Spleen (tissue), 11 donors: Measurements from ENCODE around the gene GUCA1A. TPM values are rescaled to one million over a fixed set of nuclear protein-coding genes. Genes with fewer than 3 reads are reported as not detected.

Experiments
- DNase-seq: peaks from one replicate; pipeline ENCODE4 v3.0.0-alpha.2; 2020
- H3K27ac ChIP-seq, 8 donors: fragments of 200-600 bp; sonication (generic) in 7 of 8; 1 replicate in 4 of 8; 2 replicates in 4 of 8; pipeline versions ENCODE4 v1.5.0 to v1.8.0; 2016 to 2021; ENCODE audit warnings: inconsistent platforms in 4 of 8, mild to moderate bottlenecking in 4 of 8, moderate library complexity in 1 of 8
- H3K27me3 ChIP-seq, 7 donors: fragments of 200-600 bp; sonication (generic) in 6 of 7; replicated peaks in 1 of 7; 1 replicate in 4 of 7; 2 replicates in 3 of 7; pipeline versions ENCODE4 v1.5.0 to v1.8.0; 2016 to 2021; ENCODE audit warnings: inconsistent platforms in 3 of 7, mild to moderate bottlenecking in 1 of 7
- H3K36me3 ChIP-seq, 6 donors: fragments of 200-600 bp; sonication (generic) in 5 of 6; 1 replicate in 4 of 6; 2 replicates in 2 of 6; pipeline versions ENCODE4 v1.5.0 to v1.8.0; 2016 to 2021; ENCODE audit warnings: inconsistent platforms in 2 of 6
- H3K4me1 ChIP-seq, 6 donors: fragments of 200-600 bp; sonication (generic) in 5 of 6; 1 replicate in 3 of 6; 2 replicates in 3 of 6; pipeline versions ENCODE4 v1.5.0 to v1.8.0; 2016 to 2021; ENCODE audit warnings: inconsistent platforms in 3 of 6
- H3K4me3 ChIP-seq, 8 donors: fragments of 200-600 bp; sonication (generic) in 7 of 8; 1 replicate in 4 of 8; 2 replicates in 4 of 8; pipeline versions ENCODE4 v1.5.0 to v1.8.0; 2016 to 2021; ENCODE audit warnings: inconsistent platforms in 4 of 8, mild to moderate bottlenecking in 4 of 8, moderate library complexity in 2 of 8
- H3K9me3 ChIP-seq, 8 donors: fragments of 200-600 bp; sonication (generic) in 7 of 8; 1 replicate in 4 of 8; 2 replicates in 4 of 8; pipeline versions ENCODE4 v1.5.0 to v1.8.0; 2016 to 2021; ENCODE audit warnings: inconsistent platforms in 4 of 8
- CTCF ChIP-seq, 11 experiments: fragments of 200-600 bp in 7 of 11; fragments of 450-650 bp in 4 of 11; sonication (generic) in 4 of 11; IDR thresholded peaks in 8 of 11; conservative IDR thresholded peaks in 3 of 11; 1 replicate in 7 of 11; 2 replicates in 4 of 11; pipeline versions ENCODE4 v1.4.0 to v1.8.0; 2016 to 2021; ENCODE audit warnings: antibody characterized with exemption in 11 of 11, inconsistent platforms in 4 of 11, mild to moderate bottlenecking in 1 of 11
- POLR2A ChIP-seq, 3 donors: fragments of 450-650 bp; IDR thresholded peaks; one replicate each; pipeline ENCODE4 v1.5.1; 2017; ENCODE audit warnings: antibody characterized with exemption in 3 of 3, mild to moderate bottlenecking in 1 of 3
- POLR2AphosphoS5 ChIP-seq, 3 donors: sonication (generic); formaldehyde crosslinking; IDR thresholded peaks; one replicate each; pipeline ENCODE4 v1.5.1; 2017; ENCODE audit warnings: antibody characterized with exemption in 3 of 3
- WGBS, 5 donors: extraction: QIAGEN DNeasy Blood & Tissue Kit in 3 of 5; methylation state at CpG; one replicate each; pipeline versions ENCODE4 v1.1.5 to v1.1.7; 2013 to 2018; 5-methylcytosine and 5-hydroxymethylcytosine counted together
- intact Hi-C: fragments of 100-400 bp; cut with DNase I; formaldehyde crosslinking; loops from one replicate; pipeline ENCODE4 v1.15.0; 2023; ENCODE audit warnings: low total_unique reads
- polyA plus RNA-seq, 3 donors: library from polyadenylated mRNA; stranded (reverse); fragments of 200-250 nt; gene quantifications; one replicate each; pipeline ENCODE4 v1.2.1, GENCODE V29; 2013
- total RNA-seq, 7 donors: library from RNA; depleted of rRNA in 3 of 7; stranded (reverse); fragments of >200 nt in 3 of 7; fragmentation: NEBNext Ultra II Directional in 4 of 7; extraction: Animal tissue kit (Norgen Biotek cat#: 25700) in 4 of 7; gene quantifications; one replicate each; pipeline versions ENCODE4 v1.1.0 to v1.2.1, GENCODE V29; 2016 to 2021
- donor health status: healthy with polysubstance abuse.
- donor health status: DM: no; HTN: no; CAD: no; lungs with moderate emphysema.
- donor health status: DM: no; HTN: no; CAD: no.
- donor health status: Bipolar disorder and iron deficiency.
- donor health status: healthy.
- donor health status: DM: no; HTN: no; CAD: no.
- donor health status: DM: yes; HTN: yes; CAD: no.

The GUCA1A gene
- total and polyA plus RNA-seq, 10 donors = 0.11 TPM; not detected in 9

GRCh38 chr6:42195415-42195814 is 22.3 kb downstream of the GUCA1A start:
- no peaks in the 10 kb centered on the region for H3K27me3 ChIP-seq
- no peak overlapping the region for H3K27ac ChIP-seq
- intact Hi-C loops = no loop called here
- no peaks in the 10 kb centered on the region for H3K9me3 ChIP-seq
- 79 to 92% (median 84%) methylated on average over 4 of the region's 4 CpGs for WGBS, 5 donors
- no peak for DNase-seq
- H3K4me1 ChIP-seq = no peaks in the 10 kb centered on the region
- TF ChIP-seq CTCF (IDR thresholded peaks at IDR 0.05 in 8 of 11, conservative IDR thresholded peaks at IDR 0.05 in 3 of 11) (no peak), POLR2AphosphoS5 (IDR thresholded peaks at IDR 0.05) (no peak), POLR2A (IDR thresholded peaks at IDR 0.05) (no peak)
- H3K36me3 ChIP-seq = peaks cover 0 to 4% (median 0%) of the 10 kb centered on the region in 6 donors
- H3K4me3 ChIP-seq = no peak overlapping the region

GRCh38 chr6:42197555-42198362 is 24.6 kb downstream of the GUCA1A start:
- TF ChIP-seq CTCF (IDR thresholded peaks at IDR 0.05 in 8 of 11, conservative IDR thresholded peaks at IDR 0.05 in 3 of 11) (no peak), POLR2AphosphoS5 (IDR thresholded peaks at IDR 0.05) (peak in 1 of 3 donors; percentile 21), POLR2A (IDR thresholded peaks at IDR 0.05) (no peak)
- Histone ChIP-seq H3K36me3 (peaks cover 0 to 17% (median 1%) of the 10 kb centered on the region in 6 donors), H3K27ac (peak overlapping the region in 1 of 8 donors; percentile 6), H3K27me3 (no peaks in the 10 kb centered on the region), H3K4me1 (no peaks in the 10 kb centered on the region), H3K9me3 (no peaks in the 10 kb centered on the region), H3K4me3 (no peak overlapping the region)
- DNase-seq = no peak
- intact Hi-C loops = no loop called here
- 69 to 85% (median 73%) methylated on average over 13 of the region's 13 CpGs for WGBS, 5 donors

- DNase-seq = no peak
- no peak overlapping the region for H3K27ac ChIP-seq
- H3K36me3 ChIP-seq = peaks cover 0 to 30% (median 9%) of the 10 kb centered on the region in 6 donors
- no peaks in the 10 kb centered on the region for H3K4me1 ChIP-seq
- WGBS, 5 donors = 95 to 98% (median 98%) methylated on average over 5 of the region's 5 CpGs
- H3K9me3 ChIP-seq = no peaks in the 10 kb centered on the region
- intact Hi-C loops = no loop called here
- no peaks in the 10 kb centered on the region for H3K27me3 ChIP-seq
- H3K4me3 ChIP-seq = no peak overlapping the region
- no peak for TF ChIP-seq CTCF (IDR thresholded peaks at IDR 0.05 in 8 of 11, conservative IDR thresholded peaks at IDR 0.05 in 3 of 11)
- TF ChIP-seq POLR2A (IDR thresholded peaks at IDR 0.05) = no peak
- no peak for TF ChIP-seq POLR2AphosphoS5 (IDR thresholded peaks at IDR 0.05)
Observed at GRCh38 chr6:42199106-42199981, 26.2 kb downstream of the GUCA1A start.

- H3K27ac ChIP-seq = no peak overlapping the region
Observed at GRCh38 chr6:42200035-42200434, 26.9 kb downstream of the GUCA1A start.

More at GRCh38 chr6:42200035-42200434, 26.9 kb downstream of the GUCA1A start:
- Histone ChIP-seq H3K4me3 (no peak overlapping the region), H3K27me3 (no peaks in the 10 kb centered on the region), H3K36me3 (peaks cover 0 to 35% (median 13%) of the 10 kb centered on the region in 6 donors), H3K9me3 (no peaks in the 10 kb centered on the region), H3K4me1 (no peaks in the 10 kb centered on the region)
- TF ChIP-seq POLR2AphosphoS5 (IDR thresholded peaks at IDR 0.05) (no peak), POLR2A (IDR thresholded peaks at IDR 0.05) (no peak), CTCF (IDR thresholded peaks at IDR 0.05 in 8 of 11, conservative IDR thresholded peaks at IDR 0.05 in 3 of 11) (no peak)
- DNase-seq = no peak
- 77 to 83% (median 79%) methylated on average over 1 of the region's 1 CpG for WGBS, 5 donors
- intact Hi-C loops = no loop called here
